Body of pancreas (tissue), 4 donors: ENCODE data around the gene FBXO31.

Source experiments
- POLR2A ChIP-seq, 3 donors: fragments of 450-650 bp; IDR thresholded peaks; one replicate each; pipeline ENCODE4 v1.6.1; 2016; ENCODE audit warnings: antibody characterized with exemption in 3 of 3, mild to moderate bottlenecking in 2 of 3
- TF ChIP-seq, protein P1 (sequence below), 7 experiments: fragments of 450-650 bp in 4 of 7; fragments of 200-600 bp in 3 of 7; sonication (generic) in 3 of 7; IDR thresholded peaks; one replicate each; pipeline ENCODE4 v1.5.1; 2016 to 2019; ENCODE audit warnings: antibody characterized with exemption in 7 of 7

DNA sequence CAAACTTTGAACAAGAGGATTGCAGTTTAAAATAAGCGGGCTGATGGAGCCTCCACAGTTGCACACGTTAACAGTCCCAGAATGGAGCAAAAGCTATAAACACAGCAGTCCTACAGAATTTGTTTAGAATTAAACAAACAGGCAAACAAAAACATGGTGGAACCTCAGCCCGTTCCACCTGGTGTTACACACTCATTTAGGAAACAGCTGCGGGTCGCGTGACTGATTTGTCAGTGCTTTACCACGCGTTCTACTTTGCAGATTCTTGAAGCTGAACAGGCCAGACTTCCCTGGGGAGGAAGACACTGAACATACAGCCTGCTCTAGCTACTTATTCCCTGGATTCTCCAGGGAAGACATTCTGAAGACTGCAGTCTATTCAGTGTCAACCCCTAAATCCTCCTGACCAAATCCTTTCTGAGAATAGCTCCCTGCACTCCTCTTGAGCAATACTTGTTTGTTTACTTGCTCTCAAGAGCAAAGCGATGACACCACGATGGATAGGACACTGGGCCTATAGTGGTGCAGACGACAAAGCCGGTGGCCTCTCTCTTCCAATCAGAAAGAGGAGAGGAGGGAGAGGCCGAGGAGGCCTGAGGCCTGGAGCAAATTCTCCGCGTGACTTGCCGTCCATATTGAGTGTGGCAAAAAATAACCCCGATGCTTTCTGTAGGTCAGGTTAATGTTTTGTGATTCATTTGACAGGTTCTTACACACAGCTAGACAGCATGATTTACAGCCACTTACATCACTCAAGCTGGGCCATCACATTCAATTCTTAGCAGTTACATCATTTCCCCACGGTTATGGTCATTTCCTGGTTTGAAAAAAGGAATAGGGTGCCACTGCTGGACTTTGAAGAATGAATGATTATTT, 4.6 kb upstream of the FBXO31 start:
- peak in 2 of 3 donors; percentile 80 for TF ChIP-seq POLR2A (IDR thresholded peaks at IDR 0.05)
- TF ChIP-seq, protein P1, sequence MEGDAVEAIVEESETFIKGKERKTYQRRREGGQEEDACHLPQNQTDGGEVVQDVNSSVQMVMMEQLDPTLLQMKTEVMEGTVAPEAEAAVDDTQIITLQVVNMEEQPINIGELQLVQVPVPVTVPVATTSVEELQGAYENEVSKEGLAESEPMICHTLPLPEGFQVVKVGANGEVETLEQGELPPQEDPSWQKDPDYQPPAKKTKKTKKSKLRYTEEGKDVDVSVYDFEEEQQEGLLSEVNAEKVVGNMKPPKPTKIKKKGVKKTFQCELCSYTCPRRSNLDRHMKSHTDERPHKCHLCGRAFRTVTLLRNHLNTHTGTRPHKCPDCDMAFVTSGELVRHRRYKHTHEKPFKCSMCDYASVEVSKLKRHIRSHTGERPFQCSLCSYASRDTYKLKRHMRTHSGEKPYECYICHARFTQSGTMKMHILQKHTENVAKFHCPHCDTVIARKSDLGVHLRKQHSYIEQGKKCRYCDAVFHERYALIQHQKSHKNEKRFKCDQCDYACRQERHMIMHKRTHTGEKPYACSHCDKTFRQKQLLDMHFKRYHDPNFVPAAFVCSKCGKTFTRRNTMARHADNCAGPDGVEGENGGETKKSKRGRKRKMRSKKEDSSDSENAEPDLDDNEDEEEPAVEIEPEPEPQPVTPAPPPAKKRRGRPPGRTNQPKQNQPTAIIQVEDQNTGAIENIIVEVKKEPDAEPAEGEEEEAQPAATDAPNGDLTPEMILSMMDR (IDR thresholded peaks at IDR 0.05): peak in 1 of 7 experiments; percentile 1
